GM20000 (cell line): Measurements from ENCODE around the gene CCDC141.
"Not testable (repeated sequence)": the region's sequence is repeated elsewhere in the genome, so short reads cannot be mapped to it uniquely, and the experiment has no call there.

Experiments
- DNase-seq: peaks from one replicate; pipeline ENCODE4 v3.0.0; 2012; ENCODE audit warnings: low spot score
- TF ChIP-seq, protein P1 (sequence below): IDR thresholded peaks from 2 replicates; pipeline ENCODE4 v1.5.1; 2012; ENCODE audit warnings: mild to moderate bottlenecking, control low read depth; ENCODE audit errors: extremely low read depth, missing control alignments

The CCDC141 gene

DNA sequence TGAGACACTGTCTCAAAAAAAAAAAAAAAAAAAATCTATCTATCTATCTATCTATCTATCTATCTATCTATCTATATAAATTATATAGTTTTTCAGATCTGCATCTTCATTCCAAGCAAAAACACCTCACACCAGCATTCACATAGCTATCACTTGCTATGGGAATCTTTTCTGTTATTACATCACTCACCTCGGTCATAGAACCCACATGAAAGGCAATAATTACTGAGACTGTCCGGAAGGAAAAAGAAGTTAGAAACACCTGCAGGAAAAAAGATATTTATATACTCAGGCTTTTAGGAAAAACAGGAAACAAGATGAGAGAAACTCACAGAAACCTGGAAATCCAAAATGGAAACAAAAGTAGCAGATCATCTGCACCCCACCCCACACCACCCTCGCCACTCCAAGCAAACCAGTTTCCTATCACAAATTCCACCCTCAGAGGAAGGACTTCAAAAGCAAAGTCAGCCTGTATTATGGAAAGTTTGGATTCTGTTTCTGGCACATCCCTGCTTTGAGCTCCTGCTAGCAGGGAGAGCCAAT lies 21.9 kb upstream of the CCDC141 start:
- TF ChIP-seq, protein P1, sequence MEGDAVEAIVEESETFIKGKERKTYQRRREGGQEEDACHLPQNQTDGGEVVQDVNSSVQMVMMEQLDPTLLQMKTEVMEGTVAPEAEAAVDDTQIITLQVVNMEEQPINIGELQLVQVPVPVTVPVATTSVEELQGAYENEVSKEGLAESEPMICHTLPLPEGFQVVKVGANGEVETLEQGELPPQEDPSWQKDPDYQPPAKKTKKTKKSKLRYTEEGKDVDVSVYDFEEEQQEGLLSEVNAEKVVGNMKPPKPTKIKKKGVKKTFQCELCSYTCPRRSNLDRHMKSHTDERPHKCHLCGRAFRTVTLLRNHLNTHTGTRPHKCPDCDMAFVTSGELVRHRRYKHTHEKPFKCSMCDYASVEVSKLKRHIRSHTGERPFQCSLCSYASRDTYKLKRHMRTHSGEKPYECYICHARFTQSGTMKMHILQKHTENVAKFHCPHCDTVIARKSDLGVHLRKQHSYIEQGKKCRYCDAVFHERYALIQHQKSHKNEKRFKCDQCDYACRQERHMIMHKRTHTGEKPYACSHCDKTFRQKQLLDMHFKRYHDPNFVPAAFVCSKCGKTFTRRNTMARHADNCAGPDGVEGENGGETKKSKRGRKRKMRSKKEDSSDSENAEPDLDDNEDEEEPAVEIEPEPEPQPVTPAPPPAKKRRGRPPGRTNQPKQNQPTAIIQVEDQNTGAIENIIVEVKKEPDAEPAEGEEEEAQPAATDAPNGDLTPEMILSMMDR: no peak
- no peak for DNase-seq

DNA sequence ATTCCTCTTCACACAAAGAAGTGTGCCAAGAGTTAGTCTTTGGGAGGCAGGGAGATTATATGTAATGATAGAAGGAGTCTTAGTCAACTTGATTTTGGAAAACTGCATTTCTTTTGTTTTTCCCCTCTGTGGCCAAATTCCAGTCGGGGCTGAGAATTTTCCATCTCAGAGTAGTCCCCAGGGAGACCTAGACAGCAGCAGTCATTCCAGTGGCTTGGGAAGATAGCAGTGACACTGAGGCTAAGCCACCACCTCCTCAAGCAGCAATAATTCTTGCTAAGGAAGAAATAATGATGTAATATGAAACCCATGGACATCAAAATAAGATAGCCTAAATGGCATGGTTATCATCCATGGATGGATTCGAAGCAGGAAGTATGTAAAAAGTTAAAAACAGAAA lies 21.0 kb upstream of the CCDC141 start:
- TF ChIP-seq, protein P1: no peak
- DNase-seq: no peak

DNA sequence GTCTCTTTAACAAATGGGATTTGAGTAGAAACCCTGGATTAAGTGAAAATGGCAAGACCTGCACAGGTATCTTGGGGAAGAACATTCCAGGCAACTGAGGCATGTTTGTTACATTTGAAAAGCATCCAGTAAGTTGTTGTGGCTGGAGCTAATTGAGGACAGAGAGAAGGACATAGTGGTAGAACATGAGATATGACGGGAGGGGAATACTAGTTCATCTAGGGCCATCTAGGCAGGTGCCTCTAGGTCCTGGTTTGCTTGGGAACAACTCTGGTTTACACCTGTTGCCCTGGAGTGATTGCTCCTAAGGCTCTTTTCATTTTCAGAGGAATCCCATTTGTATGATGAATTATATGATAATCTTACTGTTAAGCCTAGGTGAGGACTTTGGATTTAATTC lies 19.7 kb upstream of the CCDC141 start:
- no peak for DNase-seq
- TF ChIP-seq, protein P1: no peak

DNA sequence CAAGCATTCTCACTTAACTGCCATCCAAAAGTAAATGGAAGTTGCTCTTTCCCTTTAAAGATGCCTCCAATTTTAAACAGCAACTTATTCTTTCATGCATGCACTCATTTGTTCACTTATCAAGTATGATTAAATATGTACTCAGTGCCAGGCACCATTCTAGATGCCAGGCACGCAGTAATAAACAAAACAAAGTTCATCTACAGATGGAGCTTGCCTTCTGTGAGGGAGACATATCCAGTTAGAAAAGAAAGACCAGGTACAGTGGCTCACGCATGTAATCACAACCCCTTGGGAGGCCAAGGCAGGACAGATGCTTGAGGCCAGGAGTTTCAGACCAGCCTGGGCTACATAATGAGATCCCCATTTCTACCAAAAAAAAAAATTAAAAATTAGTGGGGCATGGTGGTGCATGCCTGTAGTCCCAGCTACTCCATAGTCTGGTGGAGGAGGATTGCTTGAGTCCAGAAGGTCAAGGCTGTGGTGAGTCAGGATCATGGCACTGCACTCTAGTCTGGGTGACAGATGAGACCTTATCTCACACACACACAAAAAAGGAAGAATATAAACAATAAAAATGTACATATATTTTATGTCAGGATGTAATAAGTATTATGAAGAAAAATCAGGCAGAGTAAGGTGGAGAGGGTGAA lies 19.2 kb upstream of the CCDC141 start:
- no peak for DNase-seq
- TF ChIP-seq, protein P1: no peak

DNA sequence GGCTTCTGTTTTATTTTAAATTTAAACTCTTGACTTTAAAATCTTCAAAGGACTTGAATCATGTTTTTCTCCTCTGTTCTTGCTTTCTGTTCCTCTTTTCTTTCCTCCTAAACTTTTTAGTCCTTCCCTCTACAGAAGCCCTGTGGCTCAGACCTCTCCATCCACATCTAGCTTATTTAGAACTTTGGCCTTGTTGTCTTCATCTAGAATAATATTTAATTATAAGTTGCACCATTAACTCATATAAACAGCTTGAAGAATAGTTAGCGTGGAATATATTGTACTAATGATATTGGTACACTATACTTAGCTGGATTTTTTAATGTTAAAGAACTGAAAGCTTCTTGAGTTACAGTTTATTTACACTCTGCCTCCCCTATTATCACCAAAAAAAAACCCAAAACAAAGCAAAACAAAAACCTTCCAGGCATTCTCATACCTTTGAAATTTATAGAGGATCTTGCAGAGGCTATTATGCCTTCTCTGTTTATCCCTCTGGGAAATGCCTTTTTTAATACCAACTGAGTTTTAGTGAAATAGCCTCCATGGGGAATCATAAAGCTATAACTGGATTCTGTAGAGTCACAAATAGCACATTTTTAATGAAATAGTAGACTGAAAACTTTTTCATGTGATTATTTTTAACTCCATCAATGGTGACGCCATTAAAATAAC lies 9.2 kb upstream of the CCDC141 start:
- DNase-seq: peak; percentile 17
- TF ChIP-seq, protein P1: no peak

DNA sequence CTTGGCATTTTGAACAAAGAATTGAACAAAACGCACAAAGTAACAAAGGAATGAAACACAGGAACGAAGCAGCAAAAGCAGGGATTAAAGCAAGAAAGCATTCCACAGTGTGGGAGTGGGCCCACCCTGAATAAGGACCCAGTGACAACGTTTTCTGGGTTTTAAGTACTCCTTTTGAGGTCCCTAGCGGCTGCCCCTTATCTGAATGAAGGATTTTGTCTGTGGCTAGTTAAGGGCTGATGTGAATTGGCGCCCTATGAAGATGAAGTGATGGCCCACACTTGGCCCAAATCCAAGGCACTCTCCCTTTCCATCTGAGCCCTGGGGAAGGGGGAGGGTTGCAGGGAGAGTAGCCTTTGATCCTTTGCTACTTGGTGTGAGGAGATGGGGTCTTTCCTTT lies 7.8 kb upstream of the CCDC141 start:
- no peak for DNase-seq
- TF ChIP-seq, protein P1: no peak

DNA sequence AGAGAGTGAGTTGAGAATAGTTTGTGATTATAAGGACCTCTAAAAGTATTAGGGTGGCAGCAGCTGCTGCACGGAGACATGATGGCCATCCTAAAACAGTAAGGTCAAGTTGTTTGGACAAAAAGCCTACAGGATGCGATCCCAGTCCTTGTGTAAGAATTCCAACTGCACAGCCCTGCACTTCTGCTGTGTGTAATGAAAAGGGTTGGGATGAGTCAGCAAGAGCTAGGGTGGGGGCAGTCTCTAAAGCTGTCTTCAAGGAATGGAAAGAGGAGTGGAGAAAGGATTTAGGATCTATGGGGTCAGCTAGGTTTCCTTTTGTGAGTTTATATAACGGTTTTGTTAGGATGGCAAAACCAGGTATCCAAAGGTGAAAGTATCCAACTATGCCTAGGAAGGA lies 3.6 kb upstream of the CCDC141 start:
- not testable (repeated sequence) for DNase-seq

DNA sequence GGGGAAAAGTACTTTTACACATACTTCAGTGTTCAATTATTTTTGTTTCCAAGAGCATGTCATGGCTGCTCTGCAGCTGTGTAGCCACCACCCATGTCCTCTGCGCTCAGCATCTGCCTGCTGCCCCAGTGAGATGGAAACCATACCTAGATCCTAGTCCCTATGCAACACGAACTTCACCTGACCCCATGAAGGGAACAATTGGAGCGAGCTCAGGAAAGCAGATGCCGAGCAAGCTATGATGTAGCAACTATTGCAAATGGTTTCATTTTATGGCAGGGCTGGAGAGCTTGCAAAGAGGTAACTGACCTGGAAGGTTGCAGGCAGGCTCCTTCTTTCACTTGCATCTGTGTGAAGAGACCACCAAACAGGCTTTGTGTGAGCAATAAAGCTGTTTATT lies 1.3 kb upstream of the CCDC141 start:
- TF ChIP-seq, protein P1: no peak
- DNase-seq: no peak
